Neural cell (in vitro differentiated cells): Measurements from ENCODE around the gene LRRC27. TPM values are rescaled to one million over a fixed set of nuclear protein-coding genes. Genes with fewer than 3 reads are reported as not detected.

Experiments
- H2AFZ ChIP-seq: fragments of 200-600, 300-800 bp; sonication (generic), shearing (Covaris generic); 2 replicates; pipeline ENCODE4 v1.6.0; 2014; ENCODE audit warnings: low read depth, mild to moderate bottlenecking, antibody characterized with exemption, low read length, moderate library complexity
- H3F3A ChIP-seq: fragments of 200-600 bp; shearing (Covaris generic); 2 replicates; pipeline ENCODE4 v1.6.1; 2016; ENCODE audit warnings: mild to moderate bottlenecking, moderate library complexity, mixed read lengths, antibody characterized with exemption, low read length; ENCODE audit not compliant: insufficient read depth, poor library complexity, severe bottlenecking
- H3K27ac ChIP-seq: fragments of 200-600, 300-800 bp; sonication (generic), shearing (Covaris generic); 2 replicates; pipeline ENCODE4 v1.5.1; 2014; ENCODE audit warnings: mild to moderate bottlenecking, low read length, moderate library complexity
- H3K27me3 ChIP-seq: fragments of 300-800, 200-600 bp; sonication (generic), shearing (Covaris generic); 2 replicates; pipeline ENCODE4 v1.6.0; 2014; ENCODE audit warnings: mild to moderate bottlenecking, low read depth, low read length, moderate library complexity; ENCODE audit not compliant: insufficient read depth
- H3K36me3 ChIP-seq: fragments of 300-800, 200-600 bp; sonication (generic), shearing (Covaris generic); 2 replicates; pipeline ENCODE4 v1.5.1; 2014; ENCODE audit warnings: mild to moderate bottlenecking, antibody characterized with exemption, low read length, moderate library complexity; ENCODE audit not compliant: insufficient read depth
- H3K4me2 ChIP-seq: fragments of 300-800, 200-600 bp; sonication (generic), shearing (Covaris generic); 2 replicates; pipeline ENCODE4 v1.6.0; 2014; ENCODE audit warnings: mild to moderate bottlenecking, low read length
- H3K4me3 ChIP-seq: fragments of 300-800, 200-600 bp; sonication (generic), shearing (Covaris generic); 2 replicates; pipeline ENCODE4 v1.5.1; 2014; ENCODE audit warnings: mild to moderate bottlenecking, low read length, moderate library complexity
- H3K79me2 ChIP-seq: fragments of 200-600 bp; shearing (Covaris generic); replicated peaks from 2 replicates; pipeline ENCODE4 v1.6.0; 2014; ENCODE audit warnings: mild to moderate bottlenecking, low read length, moderate library complexity; ENCODE audit not compliant: insufficient read depth
- H3K9ac ChIP-seq: fragments of 300-800, 200-600 bp; sonication (generic), shearing (Covaris generic); 2 replicates; pipeline ENCODE4 v1.6.1; 2016; ENCODE audit warnings: mild to moderate bottlenecking, low read length, mixed read lengths
- H3K9me2 ChIP-seq: fragments of 200-600 bp; shearing (Covaris generic); 2 replicates; pipeline ENCODE4 v1.6.1; 2016; ENCODE audit warnings: mild to moderate bottlenecking, low read length, mixed read lengths; ENCODE audit not compliant: insufficient read depth
- H3K9me3 ChIP-seq: fragments of 200-600, 300-800 bp; sonication (generic), shearing (Covaris generic); 2 replicates; pipeline ENCODE4 v1.6.1; 2016; ENCODE audit warnings: mild to moderate bottlenecking, mixed run types, low read length, moderate library complexity, mixed read lengths
- H4K20me1 ChIP-seq: fragments of 200-600 bp; shearing (Covaris generic); 2 replicates; pipeline ENCODE4 v1.6.1; 2016; ENCODE audit warnings: mild to moderate bottlenecking, mixed run types; ENCODE audit not compliant: insufficient read depth
- CTCF ChIP-seq: fragments of 450-650 bp; IDR thresholded peaks from 2 replicates; pipeline ENCODE4 v1.5.1; 2014; ENCODE audit warnings: antibody characterized with exemption, mild to moderate bottlenecking, moderate library complexity; ENCODE audit not compliant: poor library complexity, severe bottlenecking
- EP300 ChIP-seq: fragments of 450-650 bp; conservative IDR thresholded peaks from 2 replicates; pipeline ENCODE4 v1.6.1; 2014; ENCODE audit warnings: antibody characterized with exemption, mild to moderate bottlenecking, moderate library complexity; ENCODE audit not compliant: poor library complexity, severe bottlenecking
- EZH2 ChIP-seq: fragments of 200-600, 300-800 bp; shearing (Covaris generic), sonication (generic); IDR thresholded peaks from 2 replicates; pipeline ENCODE4 v1.6.1; 2014; ENCODE audit warnings: antibody characterized with exemption, low read length, borderline replicate concordance, mild to moderate bottlenecking; ENCODE audit not compliant: insufficient read depth, poor library complexity, severe bottlenecking
- MXI1 ChIP-seq: fragments of 450-650 bp; conservative IDR thresholded peaks from 2 replicates; pipeline ENCODE4 v1.6.1; 2014; ENCODE audit warnings: antibody characterized with exemption, mild to moderate bottlenecking; ENCODE audit not compliant: poor library complexity, severe bottlenecking
- POLR2AphosphoS5 ChIP-seq: IDR thresholded peaks from 2 replicates; pipeline ENCODE4 v1.6.1; 2012
- RAD21 ChIP-seq: fragments of 450-650 bp; conservative IDR thresholded peaks from 2 replicates; pipeline ENCODE4 v1.6.1; 2014; ENCODE audit warnings: antibody characterized with exemption, mild to moderate bottlenecking, moderate library complexity
- SMC3 ChIP-seq: fragments of 450-650 bp; conservative IDR thresholded peaks from 2 replicates; pipeline ENCODE4 v1.6.1; 2014; ENCODE audit warnings: antibody characterized with exemption, mild to moderate bottlenecking, moderate library complexity; ENCODE audit not compliant: poor library complexity
- TAF1 ChIP-seq: IDR thresholded peaks from 2 replicates; pipeline ENCODE4 v1.6.1; 2012; ENCODE audit warnings: low read depth
- polyA plus RNA-seq: library from polyadenylated mRNA; depleted of rRNA; stranded (reverse); fragments of >200 nt; gene quantifications from 2 replicates; pipeline ENCODE4 v1.2.3, GENCODE V29; 2014
- TF ChIP-seq, protein P1 (sequence below): IDR thresholded peaks from 2 replicates; pipeline ENCODE4 v1.6.1; 2012; ENCODE audit warnings: borderline replicate concordance

The LRRC27 gene
- polyA plus RNA-seq, 1 donor from 2014 or later = 26.7 TPM

DNA sequence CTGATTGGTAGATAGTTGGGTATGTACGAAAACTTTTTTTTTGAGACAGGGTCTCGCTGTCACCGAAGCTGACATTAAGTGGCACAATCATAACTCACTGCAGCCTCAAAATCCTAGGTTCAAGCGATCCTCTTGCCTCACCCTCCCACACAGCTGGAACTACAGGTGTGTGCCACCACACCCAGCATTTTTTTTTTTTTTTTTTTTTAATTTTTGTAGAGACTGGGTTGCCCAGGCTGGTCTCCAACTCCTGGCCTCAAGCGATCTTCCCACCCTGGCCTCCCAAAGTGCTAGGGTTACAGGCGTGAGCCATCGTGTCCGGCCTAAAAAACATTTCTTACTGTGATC lies 1.5 kb upstream of the LRRC27 start:
- no peak overlapping the region for H2AFZ ChIP-seq
- H3F3A ChIP-seq = no peaks in the 10 kb centered on the region
- no peak overlapping the region for H3K9ac ChIP-seq
- H3K9me2 ChIP-seq = no peaks in the 10 kb centered on the region
- H3K79me2 ChIP-seq = peaks cover 18% of the 10 kb centered on the region
- no peaks in the 10 kb centered on the region for H4K20me1 ChIP-seq
- no peaks in the 10 kb centered on the region for H3K9me3 ChIP-seq
- peak overlapping the region; percentile 51 for H3K4me2 ChIP-seq
- H3K27ac ChIP-seq = no peak overlapping the region
- H3K27me3 ChIP-seq = no peaks in the 10 kb centered on the region
- H3K36me3 ChIP-seq = no peaks in the 10 kb centered on the region
- H3K4me3 ChIP-seq = peak overlapping the region; percentile 83
- TF ChIP-seq MXI1 = no peak
- TF ChIP-seq CTCF = no peak
- no peak for TF ChIP-seq POLR2AphosphoS5
- no peak for TF ChIP-seq EZH2

- Histone ChIP-seq H3F3A (no peaks in the 10 kb centered on the region), H3K27ac (peak overlapping the region; percentile 57), H3K4me3 (peak overlapping the region; percentile 83), H3K9ac (peak overlapping the region; percentile 71), H3K27me3 (no peaks in the 10 kb centered on the region), H3K4me2 (peak overlapping the region; percentile 71), H4K20me1 (no peaks in the 10 kb centered on the region), H2AFZ (peak overlapping the region; percentile 30), H3K36me3 (no peaks in the 10 kb centered on the region), H3K9me3 (no peaks in the 10 kb centered on the region), H3K9me2 (no peaks in the 10 kb centered on the region), H3K79me2 (peaks cover 18% of the 10 kb centered on the region)
- TF ChIP-seq EZH2 = no peak
- no peak for TF ChIP-seq EP300
- TF ChIP-seq SMC3 = no peak
- TF ChIP-seq, protein P1, sequence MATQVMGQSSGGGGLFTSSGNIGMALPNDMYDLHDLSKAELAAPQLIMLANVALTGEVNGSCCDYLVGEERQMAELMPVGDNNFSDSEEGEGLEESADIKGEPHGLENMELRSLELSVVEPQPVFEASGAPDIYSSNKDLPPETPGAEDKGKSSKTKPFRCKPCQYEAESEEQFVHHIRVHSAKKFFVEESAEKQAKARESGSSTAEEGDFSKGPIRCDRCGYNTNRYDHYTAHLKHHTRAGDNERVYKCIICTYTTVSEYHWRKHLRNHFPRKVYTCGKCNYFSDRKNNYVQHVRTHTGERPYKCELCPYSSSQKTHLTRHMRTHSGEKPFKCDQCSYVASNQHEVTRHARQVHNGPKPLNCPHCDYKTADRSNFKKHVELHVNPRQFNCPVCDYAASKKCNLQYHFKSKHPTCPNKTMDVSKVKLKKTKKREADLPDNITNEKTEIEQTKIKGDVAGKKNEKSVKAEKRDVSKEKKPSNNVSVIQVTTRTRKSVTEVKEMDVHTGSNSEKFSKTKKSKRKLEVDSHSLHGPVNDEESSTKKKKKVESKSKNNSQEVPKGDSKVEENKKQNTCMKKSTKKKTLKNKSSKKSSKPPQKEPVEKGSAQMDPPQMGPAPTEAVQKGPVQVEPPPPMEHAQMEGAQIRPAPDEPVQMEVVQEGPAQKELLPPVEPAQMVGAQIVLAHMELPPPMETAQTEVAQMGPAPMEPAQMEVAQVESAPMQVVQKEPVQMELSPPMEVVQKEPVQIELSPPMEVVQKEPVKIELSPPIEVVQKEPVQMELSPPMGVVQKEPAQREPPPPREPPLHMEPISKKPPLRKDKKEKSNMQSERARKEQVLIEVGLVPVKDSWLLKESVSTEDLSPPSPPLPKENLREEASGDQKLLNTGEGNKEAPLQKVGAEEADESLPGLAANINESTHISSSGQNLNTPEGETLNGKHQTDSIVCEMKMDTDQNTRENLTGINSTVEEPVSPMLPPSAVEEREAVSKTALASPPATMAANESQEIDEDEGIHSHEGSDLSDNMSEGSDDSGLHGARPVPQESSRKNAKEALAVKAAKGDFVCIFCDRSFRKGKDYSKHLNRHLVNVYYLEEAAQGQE = no peak
- TF ChIP-seq CTCF = no peak
- no peak for TF ChIP-seq TAF1
- no peak for TF ChIP-seq RAD21
- no peak for TF ChIP-seq POLR2AphosphoS5
- TF ChIP-seq MXI1 = no peak
Measured at GRCh38 chr10:132332433-132332754, 401 bp downstream of the LRRC27 start.
